HCT116 (cell line): ENCODE data around the gene GALC.

Experiments
- CEBPB ChIP-seq: IDR thresholded peaks from 2 replicates; pipeline ENCODE4 v1.6.1; 2012; ENCODE audit warnings: low read depth
- CTCF ChIP-seq, 3 experiments: fragments of 200-600 bp in 1 of 3; sonication (generic) in 1 of 3; IDR thresholded peaks in 2 of 3; conservative IDR thresholded peaks in 1 of 3; 2 replicates each; pipeline ENCODE4 v1.5.1; 2012 to 2017; ENCODE audit warnings: low read depth in 2 of 3, low read length in 2 of 3, antibody characterized with exemption in 1 of 3, borderline replicate concordance in 1 of 3, control low read depth in 1 of 3, mild to moderate bottlenecking in 1 of 3, mixed read lengths in 1 of 3, mixed run types in 1 of 3, moderate library complexity in 1 of 3; ENCODE audit not compliant: insufficient read depth in 1 of 3
- ELF1 ChIP-seq: IDR thresholded peaks from 2 replicates; pipeline ENCODE4 v1.6.1; 2012; ENCODE audit warnings: low read depth, borderline replicate concordance
- EZH2 ChIP-seq: fragments of 200-600 bp; sonication (generic); IDR thresholded peaks from 2 replicates; pipeline ENCODE4 v1.6.1; 2017; ENCODE audit warnings: antibody characterized with exemption, mixed run types
- EZH2phosphoT487 ChIP-seq: fragments of 200-600 bp; IDR thresholded peaks from 2 replicates; pipeline ENCODE4 v1.6.1; 2018; ENCODE audit warnings: antibody characterized with exemption, borderline replicate concordance
- POLR2A ChIP-seq: IDR thresholded peaks from 2 replicates; pipeline ENCODE4 v1.7.0; 2011; ENCODE audit warnings: borderline replicate concordance; ENCODE audit not compliant: insufficient read depth, insufficient read length; ENCODE audit errors: extremely low read depth
- POLR2AphosphoS5 ChIP-seq: IDR thresholded peaks from 2 replicates; pipeline ENCODE4 v1.6.1; 2011; ENCODE audit warnings: mild to moderate bottlenecking, low read depth, low read length, moderate library complexity
- SRF ChIP-seq: IDR thresholded peaks from 2 replicates; pipeline ENCODE4 v1.6.1; 2012; ENCODE audit warnings: low read depth
- TF ChIP-seq, protein P1 (sequence below): IDR thresholded peaks from 2 replicates; pipeline ENCODE4 v1.6.1; 2012

DNA sequence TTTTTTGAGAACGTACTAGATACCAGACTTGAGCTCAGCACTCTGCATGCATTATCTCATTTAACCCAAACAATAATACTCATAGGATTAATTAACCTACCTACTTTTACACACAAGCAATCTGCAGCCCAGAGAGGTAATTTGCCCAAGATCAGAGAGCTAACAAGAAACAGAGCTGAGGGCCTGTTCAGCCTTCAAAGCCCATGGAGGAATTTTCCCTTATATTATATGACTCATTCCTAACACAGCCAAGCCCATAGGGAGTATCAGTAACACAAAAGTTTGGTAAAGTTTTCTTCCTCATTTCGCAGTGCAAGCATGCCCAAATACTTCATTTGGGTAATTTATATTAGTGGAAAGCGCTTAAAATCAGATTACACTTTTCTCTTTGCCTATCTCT is 94.7 kb downstream of the GALC start:
- TF ChIP-seq CTCF (IDR thresholded peaks at IDR 0.05 in 2 of 3, conservative IDR thresholded peaks at IDR 0.05 in 1 of 3; ENCODE audit: borderline replicate concordance in 1 of 3, insufficient read depth in 1 of 3, low read depth in 2 of 3, low read length in 2 of 3) (no peak), POLR2AphosphoS5 (no peak), EZH2phosphoT487 (no peak), CEBPB (no peak), ELF1 (no peak), EZH2 (no peak), SRF (no peak), POLR2A (no peak)
- TF ChIP-seq, protein P1, sequence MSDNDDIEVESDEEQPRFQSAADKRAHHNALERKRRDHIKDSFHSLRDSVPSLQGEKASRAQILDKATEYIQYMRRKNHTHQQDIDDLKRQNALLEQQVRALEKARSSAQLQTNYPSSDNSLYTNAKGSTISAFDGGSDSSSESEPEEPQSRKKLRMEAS: no peak
